Endodermal cell (in vitro differentiated cells): ENCODE data around the gene CIART. TPM values are rescaled to one million over a fixed set of nuclear protein-coding genes. Genes with fewer than 3 reads are reported as not detected.

Experiments used
- DNase-seq: peaks from one replicate; pipeline ENCODE4 v3.0.0-alpha.2; 2017
- H3K27ac ChIP-seq: 2 replicates; pipeline ENCODE4 v1.5.1; 2013; ENCODE audit warnings: mild to moderate bottlenecking, low read depth, low read length, moderate library complexity
- H3K27me3 ChIP-seq: 2 replicates; pipeline ENCODE4 v1.6.1; 2013; ENCODE audit warnings: mild to moderate bottlenecking, low read length, moderate library complexity; ENCODE audit not compliant: insufficient read depth, control insufficient read depth, poor library complexity, severe bottlenecking
- H3K36me3 ChIP-seq: 2 replicates; pipeline ENCODE4 v1.7.0; 2013; ENCODE audit warnings: mild to moderate bottlenecking, low read length, moderate library complexity; ENCODE audit not compliant: control insufficient read depth, insufficient read depth
- H3K4me1 ChIP-seq: one replicate; pipeline ENCODE4 v1.7.0; 2013; ENCODE audit warnings: low read length; ENCODE audit not compliant: control insufficient read depth, insufficient read depth
- H3K4me3 ChIP-seq: 2 replicates; pipeline ENCODE4 v1.5.1; 2013; ENCODE audit warnings: mild to moderate bottlenecking, low read length, moderate library complexity
- H3K9ac ChIP-seq: 2 replicates; pipeline ENCODE4 v1.6.1; 2013; ENCODE audit warnings: mild to moderate bottlenecking, low read length, moderate library complexity; ENCODE audit not compliant: poor library complexity, severe bottlenecking; ENCODE audit errors: extremely low read depth
- H3K9me3 ChIP-seq: 2 replicates; pipeline ENCODE4 v1.6.1; 2013; ENCODE audit warnings: mild to moderate bottlenecking, low read length, moderate library complexity; ENCODE audit not compliant: control insufficient read depth
- H3K27ac Mint-ChIP-seq: 2 replicates; pipeline ENCODE4 v1.8.0; 2020; ENCODE audit warnings: mixed read lengths
- H3K27me3 Mint-ChIP-seq: 2 replicates; pipeline ENCODE4 v1.8.0; 2021; ENCODE audit warnings: mild to moderate bottlenecking, mixed read lengths; ENCODE audit not compliant: insufficient read depth
- H3K36me3 Mint-ChIP-seq: 2 replicates; pipeline ENCODE4 v1.8.0; 2020; ENCODE audit warnings: low read depth, mixed read lengths
- H3K4me1 Mint-ChIP-seq: 2 replicates; pipeline ENCODE4 v1.8.0; 2020; ENCODE audit warnings: mixed read lengths
- H3K4me3 Mint-ChIP-seq: 2 replicates; pipeline ENCODE4 v1.8.0; 2020; ENCODE audit warnings: mild to moderate bottlenecking, moderate library complexity, mixed read lengths
- H3K9me3 Mint-ChIP-seq: 2 replicates; pipeline ENCODE4 v1.8.0; 2020; ENCODE audit warnings: mild to moderate bottlenecking, mixed read lengths
- CTCF ChIP-seq: fragments of 200-600 bp; sonication (generic); conservative IDR thresholded peaks from 2 replicates; pipeline ENCODE4 v1.5.0; 2021; ENCODE audit warnings: antibody characterized with exemption, mild to moderate bottlenecking
- WGBS, 2 experiments: methylation state at CpG; one replicate each; pipeline versions ENCODE4 v1.1.5 to v1.1.7; 2013; ENCODE audit warnings: missing lambda C conversion rate in 2 of 2, mixed read lengths in 1 of 2; ENCODE audit not compliant: insufficient coverage in 1 of 2, insufficient read length in 1 of 2; 5-methylcytosine and 5-hydroxymethylcytosine counted together
- total RNA-seq, 2 donors: library from RNA; stranded (reverse); fragmentation: NEBNext Ultra II Directional in 1 of 2; extraction: Animal tissue kit (Norgen Biotek cat#: 25700) in 1 of 2; gene quantifications; 2 replicates in 1 of 2; 3 replicates in 1 of 2; pipeline ENCODE4 v1.2.1, GENCODE V29; 2021

CIART gene
- total RNA-seq, 2 donors from 2014 or later, result 3.3 to 6.8 TPM

- Histone ChIP-seq H3K27me3 (no peaks in the 10 kb centered on the region), H3K9ac (no peak overlapping the region), H3K27ac (no peak overlapping the region), H3K36me3 (no peaks in the 10 kb centered on the region), H3K9me3 (no peaks in the 10 kb centered on the region), H3K4me1 (no peaks in the 10 kb centered on the region), H3K4me3 (no peak overlapping the region)
- Mint-ChIP-seq H3K36me3 (no peaks in the 10 kb centered on the region), H3K4me1 (peaks cover 15% of the 10 kb centered on the region), H3K9me3 (no peaks in the 10 kb centered on the region), H3K27ac (no peak overlapping the region), H3K4me3 (no peak overlapping the region), H3K27me3 (peaks cover 4% of the 10 kb centered on the region)
- TF ChIP-seq CTCF, result no peak
- DNase-seq, result peak; percentile 38
- WGBS, 2 experiments, result 93 to 94% methylated on average over 16 to 20 of the region's 21 CpGs
Observed at GRCh38 chr1:150237746-150238145, 44.6 kb upstream of the CIART start.

GRCh38 chr1:150243003-150243402 is 39.4 kb upstream of the CIART start:
- H3K36me3 ChIP-seq, result no peaks in the 10 kb centered on the region
- Mint-ChIP-seq H3K4me1 (no peaks in the 10 kb centered on the region), H3K4me3 (no peak overlapping the region), H3K36me3 (no peaks in the 10 kb centered on the region), H3K27me3 (peaks cover 4% of the 10 kb centered on the region), H3K27ac (no peak overlapping the region), H3K9me3 (no peaks in the 10 kb centered on the region)
- no peak overlapping the region for H3K9ac ChIP-seq
- no peaks in the 10 kb centered on the region for H3K27me3 ChIP-seq
- peak; percentile 17 for DNase-seq
- no peak for TF ChIP-seq CTCF
- no peaks in the 10 kb centered on the region for H3K9me3 ChIP-seq
- WGBS, 2 experiments, result 95 to 100% methylated on average over 2 to 3 of the region's 3 CpGs
- H3K4me3 ChIP-seq, result no peak overlapping the region
- H3K27ac ChIP-seq, result no peak overlapping the region
- no peaks in the 10 kb centered on the region for H3K4me1 ChIP-seq

GRCh38 chr1:150249936-150250335 is 32.4 kb upstream of the CIART start:
- Mint-ChIP-seq H3K27me3 (no peaks in the 10 kb centered on the region), H3K4me1 (peaks cover 2% of the 10 kb centered on the region), H3K27ac (no peak overlapping the region), H3K9me3 (no peaks in the 10 kb centered on the region), H3K36me3 (no peaks in the 10 kb centered on the region), H3K4me3 (no peak overlapping the region)
- TF ChIP-seq CTCF, result no peak
- DNase-seq, result no peak
- Histone ChIP-seq H3K27ac (no peak overlapping the region), H3K9me3 (no peaks in the 10 kb centered on the region), H3K9ac (no peak overlapping the region), H3K27me3 (no peaks in the 10 kb centered on the region), H3K4me3 (no peak overlapping the region), H3K36me3 (no peaks in the 10 kb centered on the region), H3K4me1 (no peaks in the 10 kb centered on the region)
- 96% methylated on average over 2 of the region's 2 CpGs; no CpG with 5 or more reads in 1 of the 2 experiments for WGBS, 2 experiments
